SK-N-MC (cell line): ENCODE results near the gene ATG2A.
A peak's percentile ranks its signal among the peaks of the same experiment; 100 is the strongest.

Experiments
- DNase-seq: peaks from one replicate; pipeline ENCODE4 v3.0.0-alpha.2; 2011; ENCODE audit warnings: low read depth, low spot score
- H3K27ac ChIP-seq: fragments of 200-600 bp; sonication (generic); 2 replicates; pipeline ENCODE4 v1.5.1; 2016; ENCODE audit warnings: mixed run types
- H3K36me3 ChIP-seq: fragments of 200-600 bp; sonication (generic); 2 replicates; pipeline ENCODE4 v1.6.1; 2017; ENCODE audit warnings: antibody characterized with exemption, low read length, mixed read lengths; ENCODE audit not compliant: insufficient read depth
- H3K4me3 ChIP-seq: fragments of 200-600 bp; sonication (generic); 2 replicates; pipeline ENCODE4 v1.5.1; 2016
- H3K9ac ChIP-seq: fragments of 200-600 bp; sonication (generic); 2 replicates; pipeline ENCODE4 v1.8.0; 2017; ENCODE audit warnings: mixed run types, mixed read lengths; ENCODE audit not compliant: insufficient read length
- H3K9me3 ChIP-seq: fragments of 200-600 bp; sonication (generic); 2 replicates; pipeline ENCODE4 v1.6.1; 2017; ENCODE audit warnings: low read depth, mild to moderate bottlenecking, antibody characterized with exemption, low read length, moderate library complexity, mixed read lengths
- EZH2 ChIP-seq: fragments of 200-600 bp; sonication (generic); IDR thresholded peaks from one replicate; pipeline ENCODE4 v1.6.1; 2017; ENCODE audit warnings: antibody characterized with exemption
- FOXP2 ChIP-seq: optimal IDR thresholded peaks from 2 replicates; pipeline ENCODE3; 2011; ENCODE audit warnings: mild to moderate bottlenecking, moderate library complexity; ENCODE audit not compliant: insufficient read depth; ENCODE audit errors: extremely low read length, control extremely low read depth
- POLR2AphosphoS5 ChIP-seq: IDR thresholded peaks from 2 replicates; pipeline ENCODE4 v1.6.1; 2012; ENCODE audit warnings: mild to moderate bottlenecking, low read depth, low read length, borderline replicate concordance

Gene ATG2A

GRCh38 chr11:64929625-64930024, 12.6 kb upstream of the ATG2A start:
- H3K9ac ChIP-seq = no peak overlapping the region
- TF ChIP-seq POLR2AphosphoS5 = no peak
- no peak for TF ChIP-seq FOXP2
- TF ChIP-seq EZH2 = no peak
- H3K9me3 ChIP-seq = no peaks in the 10 kb centered on the region
- no peak overlapping the region for H3K4me3 ChIP-seq
- no peak for DNase-seq
- H3K36me3 ChIP-seq = no peaks in the 10 kb centered on the region
- H3K27ac ChIP-seq = no peak overlapping the region

GRCh38 chr11:64928957-64929356, 11.9 kb upstream of the ATG2A start:
- Histone ChIP-seq H3K4me3 (no peak overlapping the region), H3K9ac (no peak overlapping the region), H3K36me3 (no peaks in the 10 kb centered on the region), H3K27ac (no peak overlapping the region), H3K9me3 (no peaks in the 10 kb centered on the region)
- TF ChIP-seq EZH2 (no peak), POLR2AphosphoS5 (no peak), FOXP2 (no peak)
- DNase-seq = no peak

- no peak for TF ChIP-seq EZH2
- no peak for TF ChIP-seq FOXP2
- TF ChIP-seq POLR2AphosphoS5 = no peak
- Histone ChIP-seq H3K9me3 (no peaks in the 10 kb centered on the region), H3K9ac (no peak overlapping the region), H3K27ac (no peak overlapping the region), H3K36me3 (no peaks in the 10 kb centered on the region), H3K4me3 (no peak overlapping the region)
- DNase-seq = no peak
These were observed 9.7 kb upstream of the ATG2A start for GRCh38 chr11:64926689-64927088.

- H3K9me3 ChIP-seq = no peaks in the 10 kb centered on the region
- H3K9ac ChIP-seq = no peak overlapping the region
- H3K36me3 ChIP-seq = no peaks in the 10 kb centered on the region
- TF ChIP-seq FOXP2 (no peak), POLR2AphosphoS5 (no peak), EZH2 (no peak)
- DNase-seq = no peak
- no peak overlapping the region for H3K27ac ChIP-seq
- no peak overlapping the region for H3K4me3 ChIP-seq
These were observed 8.8 kb upstream of the ATG2A start for GRCh38 chr11:64925536-64926436.

- no peaks in the 10 kb centered on the region for H3K9me3 ChIP-seq
- no peak overlapping the region for H3K27ac ChIP-seq
- TF ChIP-seq FOXP2 (no peak), EZH2 (no peak), POLR2AphosphoS5 (no peak)
- H3K4me3 ChIP-seq = peak overlapping the region; percentile 85
- DNase-seq = no peak
- no peaks in the 10 kb centered on the region for H3K36me3 ChIP-seq
- H3K9ac ChIP-seq = peak overlapping the region; percentile 62
These were observed 7.9 kb upstream of the ATG2A start for GRCh38 chr11:64924910-64925284.

GRCh38 chr11:64923944-64924909, 7.2 kb upstream of the ATG2A start, which contains the start of gene PPP2R5B:
TSS of gene PPP2R5B (plus strand) at chr11:64924689. CDS start at chr11:64925735, 1,046 bp downstream.
- no peak for DNase-seq
- no peaks in the 10 kb centered on the region for H3K36me3 ChIP-seq
- TF ChIP-seq FOXP2 (no peak), EZH2 (no peak), POLR2AphosphoS5 (no peak; the same call in 1 of the 2 replicates)
- H3K9me3 ChIP-seq = no peaks in the 10 kb centered on the region
- peak within 1 kb of the TSS; percentile 85 for H3K4me3 ChIP-seq
- peak within 1 kb of the TSS; percentile 62 for H3K9ac ChIP-seq
- peak within 1 kb of the TSS; percentile 76; the same call in 1 of the 2 replicates for H3K27ac ChIP-seq

- H3K36me3 ChIP-seq = no peaks in the 10 kb centered on the region
- H3K9me3 ChIP-seq = no peaks in the 10 kb centered on the region
- H3K4me3 ChIP-seq = no peak overlapping the region
- TF ChIP-seq EZH2 (no peak), POLR2AphosphoS5 (no peak), FOXP2 (no peak)
- no peak overlapping the region for H3K27ac ChIP-seq
- DNase-seq = no peak
- no peak overlapping the region for H3K9ac ChIP-seq
These were observed 6.2 kb upstream of the ATG2A start for GRCh38 chr11:64923151-64923661.

- H3K36me3 ChIP-seq = no peaks in the 10 kb centered on the region
- no peaks in the 10 kb centered on the region for H3K9me3 ChIP-seq
- DNase-seq = no peak
These were observed 4.4 kb upstream of the ATG2A start for GRCh38 chr11:64921384-64921783.

More at GRCh38 chr11:64921384-64921783, 4.4 kb upstream of the ATG2A start:
- Histone ChIP-seq H3K9ac (no peak overlapping the region), H3K4me3 (no peak overlapping the region), H3K27ac (no peak overlapping the region)
- TF ChIP-seq POLR2AphosphoS5 = no peak
- TF ChIP-seq EZH2 = no peak
- TF ChIP-seq FOXP2 = no peak
